HepG2 (cell line): ENCODE measurements around the gene CYP19A1. TPM values are rescaled to one million over a fixed set of nuclear protein-coding genes. Genes with fewer than 3 reads are reported as not detected.

ENCODE experiments used
- FUBP1 ChIP-seq: sonication (generic); formaldehyde crosslinking; IDR thresholded peaks from 2 replicates; pipeline ENCODE4 v1.5.1; 2020; ENCODE audit warnings: missing genetic modification reagents, mild to moderate bottlenecking, borderline replicate concordance
- IKZF4 ChIP-seq: sonication (generic); formaldehyde crosslinking; IDR thresholded peaks from 2 replicates; pipeline ENCODE4 v1.5.1; 2020; ENCODE audit warnings: borderline replicate concordance, mild to moderate bottlenecking, low read depth, missing genetic modification reagents; ENCODE audit errors: not compliant biosample characterization
- LRRFIP1 ChIP-seq: sonication (generic); formaldehyde crosslinking; conservative IDR thresholded peaks from 2 replicates; pipeline ENCODE4 v1.4.0; 2020; ENCODE audit warnings: missing genetic modification reagents
- PBX2 ChIP-seq: IDR thresholded peaks from 2 replicates; pipeline ENCODE4 v1.6.1; 2016; ENCODE audit warnings: control low read depth
- PITX1 ChIP-seq: sonication (generic); formaldehyde crosslinking; IDR thresholded peaks from 2 replicates; pipeline ENCODE4 v1.5.1; 2020; ENCODE audit warnings: mild to moderate bottlenecking, missing genetic modification reagents
- THAP7 ChIP-seq: sonication (generic); formaldehyde crosslinking; IDR thresholded peaks from 2 replicates; pipeline ENCODE4 v1.8.1; 2023; ENCODE audit warnings: mild to moderate bottlenecking, missing genetic modification reagents
- TMF1 ChIP-seq: sonication (generic); formaldehyde crosslinking; IDR thresholded peaks from 2 replicates; pipeline ENCODE4 v1.8.1; 2022; ENCODE audit warnings: low read depth, missing genetic modification reagents
- TOE1 ChIP-seq: sonication (generic); formaldehyde crosslinking; IDR thresholded peaks from 2 replicates; pipeline ENCODE4 v1.4.0; 2020; ENCODE audit warnings: mild to moderate bottlenecking, missing genetic modification reagents
- YEATS2 ChIP-seq: sonication (generic); formaldehyde crosslinking; IDR thresholded peaks from 2 replicates; pipeline ENCODE4 v1.4.0; 2020; ENCODE audit warnings: missing genetic modification reagents, borderline replicate concordance
- ZBTB21 ChIP-seq: sonication (generic); formaldehyde crosslinking; IDR thresholded peaks from 2 replicates; pipeline ENCODE4 v1.4.0; 2020; ENCODE audit warnings: missing genetic modification reagents
- ZFP41 ChIP-seq: sonication (generic); formaldehyde crosslinking; IDR thresholded peaks from 2 replicates; pipeline ENCODE4 v1.4.0; 2020; ENCODE audit warnings: mild to moderate bottlenecking, missing genetic modification reagents, borderline replicate concordance
- ZNF496 ChIP-seq: sonication (generic); formaldehyde crosslinking; IDR thresholded peaks from 2 replicates; pipeline ENCODE4 v1.8.1; 2023; ENCODE audit warnings: mild to moderate bottlenecking, moderate library complexity, missing genetic modification reagents; ENCODE audit not compliant: insufficient replicate concordance
- ZNF562 ChIP-seq: sonication (generic); formaldehyde crosslinking; IDR thresholded peaks from 2 replicates; pipeline ENCODE4 v1.8.0; 2022; ENCODE audit warnings: missing genetic modification reagents, borderline replicate concordance
- polyA plus RNA-seq, 8 experiments: library from polyadenylated mRNA; depleted of rRNA in 3 of 8; stranded (reverse) in 7 of 8; unstranded in 1 of 8; fragments of >200 nt; fragmentation: Illumina TruSeq in 4 of 8; extraction: Trizol in 4 of 8; gene quantifications; 2 replicates each; pipeline versions ENCODE4 v1.2.1 to v1.2.3, GENCODE V29; 2011 to 2016; ENCODE audit warnings: low read depth in 4 of 8, missing spikeins in 1 of 8, mixed read lengths in 1 of 8; ENCODE audit not compliant: insufficient read depth in 1 of 8
- total RNA-seq, 5 experiments: library from RNA; depleted of rRNA; stranded (reverse); fragments of >200 nt; fragmentation: Illumina TruSeq; extraction: Trizol; gene quantifications; 2 replicates each; pipeline ENCODE4 v1.2.3, GENCODE V29; 2016; ENCODE audit warnings: low read depth in 1 of 5
- TF ChIP-seq, protein P1 (sequence below): sonication (generic); formaldehyde crosslinking; IDR thresholded peaks from 2 replicates; pipeline ENCODE4 v1.4.0; 2020; ENCODE audit warnings: mild to moderate bottlenecking, missing genetic modification reagents

The CYP19A1 gene
- total and polyA plus RNA-seq, 2 of the 13 experiments (the other 11 are each of a cell fraction or from before 2014, with no cell fraction given) = 10.9 to 23.0 TPM

DNA sequence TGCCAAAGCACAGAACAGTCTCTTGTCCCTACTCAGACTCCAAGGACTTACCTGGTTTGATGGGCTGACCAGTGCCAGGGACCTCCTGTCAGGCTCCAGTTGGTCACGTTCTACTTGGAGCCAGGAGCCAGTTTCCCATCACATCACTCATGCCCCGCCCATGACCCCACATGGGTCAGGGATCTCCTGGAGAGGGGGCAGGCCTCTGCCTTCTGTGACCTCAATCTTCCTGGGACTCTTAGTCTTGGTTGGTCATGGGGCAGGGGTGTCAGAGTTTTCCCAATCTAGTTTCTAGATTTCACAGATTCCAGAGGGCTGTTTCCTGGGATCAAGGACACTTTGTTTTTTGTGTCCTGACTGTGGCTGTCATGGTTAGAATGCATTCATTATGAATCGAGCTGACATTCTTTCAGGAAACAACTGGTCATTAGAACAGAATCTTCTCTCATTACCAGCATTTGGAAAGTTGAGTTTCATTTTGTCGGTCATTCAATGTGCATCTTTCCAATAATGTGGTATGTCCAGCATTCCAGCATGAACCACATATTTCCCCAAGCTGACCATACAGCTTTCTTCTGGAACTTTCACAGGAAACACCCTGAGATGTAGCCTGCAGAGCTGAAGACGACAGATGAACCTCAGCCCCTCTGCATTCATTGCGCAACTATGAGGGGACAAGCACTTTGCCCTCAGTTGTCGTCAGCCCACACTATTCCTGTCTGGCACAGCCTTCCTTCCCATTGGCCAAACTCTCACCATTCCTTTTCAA is 19.8 kb downstream of the CYP19A1 start (continued):
- no peak for TF ChIP-seq ZNF562 (CRISPR knock-in tag)
- TF ChIP-seq PBX2 (CRISPR knock-in tag) = no peak
- no peak for TF ChIP-seq FUBP1 (CRISPR knock-in tag)
- no peak for TF ChIP-seq IKZF4
- no peak; the same call in 1 of the 2 replicates for TF ChIP-seq PITX1 (CRISPR knock-in tag)
- TF ChIP-seq YEATS2 = no peak
- TF ChIP-seq TOE1 (CRISPR knock-in tag) = no peak
- TF ChIP-seq, protein P1, sequence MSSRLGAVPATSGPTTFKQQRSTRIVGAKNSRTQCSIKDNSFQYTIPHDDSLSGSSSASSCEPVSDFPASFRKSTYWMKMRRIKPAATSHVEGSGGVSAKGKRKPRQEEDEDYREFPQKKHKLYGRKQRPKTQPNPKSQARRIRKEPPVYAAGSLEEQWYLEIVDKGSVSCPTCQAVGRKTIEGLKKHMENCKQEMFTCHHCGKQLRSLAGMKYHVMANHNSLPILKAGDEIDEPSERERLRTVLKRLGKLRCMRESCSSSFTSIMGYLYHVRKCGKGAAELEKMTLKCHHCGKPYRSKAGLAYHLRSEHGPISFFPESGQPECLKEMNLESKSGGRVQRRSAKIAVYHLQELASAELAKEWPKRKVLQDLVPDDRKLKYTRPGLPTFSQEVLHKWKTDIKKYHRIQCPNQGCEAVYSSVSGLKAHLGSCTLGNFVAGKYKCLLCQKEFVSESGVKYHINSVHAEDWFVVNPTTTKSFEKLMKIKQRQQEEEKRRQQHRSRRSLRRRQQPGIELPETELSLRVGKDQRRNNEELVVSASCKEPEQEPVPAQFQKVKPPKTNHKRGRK = no peak
- no peak for TF ChIP-seq LRRFIP1
- no peak for TF ChIP-seq ZBTB21
- TF ChIP-seq ZNF496 (CRISPR knock-in tag) = no peak
- no peak for TF ChIP-seq TMF1 (CRISPR knock-in tag)
- TF ChIP-seq ZFP41 (CRISPR knock-in tag) = no peak
- no peak for TF ChIP-seq THAP7 (CRISPR knock-in tag)
